B cell (primary cell): ENCODE data around the gene KDM7A. TPM values are rescaled to one million over a fixed set of nuclear protein-coding genes. Genes with fewer than 3 reads are reported as not detected.

ENCODE experiments used
- ATAC-seq: fragments of 200-7000 bp; cut with Tn5 transposase; one replicate; pipeline ENCODE4 v1.10.0; 2021; ENCODE audit warnings: low read depth, mild to moderate bottlenecking, moderate number of reproducible peaks, moderate library complexity
- CTCF ChIA-PET: fragments of 350-600 bp; sonication (Branson Sonifier 250); formaldehyde crosslinking; loops from one replicate; lab custom pipeline; 2021; ENCODE audit warnings: antibody characterized with exemption, inconsistent platforms; lab: Charles Lee
- POLR2A ChIA-PET: fragments of 350-600 bp; sonication (Branson Sonifier 250); formaldehyde crosslinking; loops from one replicate; lab custom pipeline; 2021; ENCODE audit warnings: antibody characterized with exemption; lab: Charles Lee
- DNase-seq: peaks from one replicate; pipeline ENCODE4 v3.0.0; 2013
- H2AFZ ChIP-seq: 2 replicates; pipeline ENCODE4 v1.6.1; 2012; ENCODE audit warnings: mild to moderate bottlenecking, low read depth, low read length; ENCODE audit not compliant: insufficient read depth, poor library complexity, severe bottlenecking
- H3K27ac ChIP-seq, 2 donors: 1 replicate in 1 of 2; 2 replicates in 1 of 2; pipeline ENCODE4 v1.5.1; 2012 to 2013; ENCODE audit warnings: low read length in 2 of 2, mild to moderate bottlenecking in 2 of 2, moderate library complexity in 1 of 2
- H3K27me3 ChIP-seq, 4 experiments: fragments of 200-600 bp in 1 of 4; sonication (generic) in 1 of 4; replicated peaks in 1 of 4; 1 replicate in 2 of 4; 2 replicates in 2 of 4; pipeline versions ENCODE4 v1.6.1 to v1.7.0; 2013 to 2016; ENCODE audit warnings: low read length in 3 of 4, mild to moderate bottlenecking in 2 of 4, mixed read lengths in 1 of 4, moderate library complexity in 1 of 4; ENCODE audit not compliant: insufficient read depth in 4 of 4, control insufficient read depth in 3 of 4; ENCODE audit errors: control extremely low read depth in 1 of 4
- H3K36me3 ChIP-seq, 2 experiments: replicated peaks in 1 of 2; 1 replicate in 1 of 2; 2 replicates in 1 of 2; pipeline versions ENCODE4 v1.6.1 to v1.7.1; 2013; ENCODE audit warnings: low read length in 1 of 2; ENCODE audit not compliant: insufficient read depth in 2 of 2, control insufficient read depth in 1 of 2; ENCODE audit errors: control extremely low read depth in 1 of 2, extremely low read depth in 1 of 2
- H3K4me1 ChIP-seq, 2 donors: fragments of 200-600 bp in 1 of 2; sonication (generic) in 1 of 2; 1 replicate in 1 of 2; 2 replicates in 1 of 2; pipeline versions ENCODE4 v1.5.1 to v1.6.1; 2013 to 2017; ENCODE audit warnings: low read length in 2 of 2; ENCODE audit not compliant: control insufficient read depth in 2 of 2, insufficient read depth in 2 of 2
- H3K4me2 ChIP-seq: replicated peaks from 2 replicates; pipeline ENCODE3; 2012; ENCODE audit warnings: mild to moderate bottlenecking, low read depth, low read length; ENCODE audit not compliant: poor library complexity, severe bottlenecking
- H3K4me3 ChIP-seq, 5 experiments: fragments of 200-600 bp in 1 of 5; sonication (generic) in 1 of 5; 1 replicate in 3 of 5; 2 replicates in 2 of 5; pipeline versions ENCODE4 v1.5.1 to v1.7.0; 2011 to 2016; ENCODE audit warnings: low read length in 4 of 5, mild to moderate bottlenecking in 4 of 5, low read depth in 2 of 5, control low read depth in 1 of 5, moderate library complexity in 1 of 5; ENCODE audit not compliant: insufficient read depth in 1 of 5; ENCODE audit errors: control extremely low read depth in 1 of 5, extremely low read depth in 1 of 5
- H3K79me2 ChIP-seq: fragments of 200-600 bp; sonication (generic); one replicate; pipeline ENCODE4 v1.6.0; 2016; ENCODE audit warnings: low read length; ENCODE audit not compliant: control insufficient read depth, insufficient read depth
- H3K9ac ChIP-seq: fragments of 200-600 bp; sonication (generic); 2 replicates; pipeline ENCODE4 v1.6.1; 2017; ENCODE audit warnings: mild to moderate bottlenecking, low read length, moderate library complexity
- H3K9me3 ChIP-seq, 3 donors: one replicate each; pipeline versions ENCODE4 v1.6.1 to v1.7.1; 2013; ENCODE audit warnings: low read length in 2 of 3; ENCODE audit not compliant: control insufficient read depth in 2 of 3, insufficient read depth in 1 of 3; ENCODE audit errors: control extremely low read depth in 1 of 3
- H4K20me1 ChIP-seq: 2 replicates; pipeline ENCODE4 v1.6.0; 2012; ENCODE audit warnings: mild to moderate bottlenecking, low read length; ENCODE audit not compliant: insufficient read depth, control insufficient read depth, poor library complexity, severe bottlenecking
- H3K27ac Mint-ChIP-seq: one replicate; pipeline ENCODE4 v1.8.0; 2021; ENCODE audit warnings: mixed read lengths
- H3K27me3 Mint-ChIP-seq: one replicate; pipeline ENCODE4 v1.8.0; 2021; ENCODE audit warnings: mixed read lengths
- H3K4me1 Mint-ChIP-seq: one replicate; pipeline ENCODE4 v1.8.0; 2021; ENCODE audit warnings: mixed read lengths
- H3K4me3 Mint-ChIP-seq: one replicate; pipeline ENCODE4 v1.8.0; 2021; ENCODE audit warnings: mixed read lengths
- H3K9me3 Mint-ChIP-seq: one replicate; pipeline ENCODE4 v1.8.0; 2022; ENCODE audit warnings: mixed read lengths; ENCODE audit not compliant: insufficient read depth
- CTCF ChIP-seq: fragments of 200-600 bp; IDR thresholded peaks from one replicate; pipeline ENCODE4 v1.8.0; 2022; ENCODE audit warnings: antibody characterized with exemption, mild to moderate bottlenecking
- EZH2 ChIP-seq: IDR thresholded peaks from 2 replicates; pipeline ENCODE4 v1.6.1; 2012; ENCODE audit warnings: borderline replicate concordance, low read depth, mild to moderate bottlenecking, moderate library complexity, low read length; ENCODE audit not compliant: insufficient read depth, poor library complexity, severe bottlenecking
- WGBS: methylation state at CpG from one replicate; pipeline ENCODE4 v1.1.5; 2013; ENCODE audit warnings: missing lambda C conversion rate; ENCODE audit not compliant: insufficient coverage; 5-methylcytosine and 5-hydroxymethylcytosine counted together
- intact Hi-C: fragments of 100-400 bp; cut with micrococcal nuclease; formaldehyde crosslinking; loops from one replicate; pipeline ENCODE4 v1.10.0; 2022
- polyA plus RNA-seq: library from polyadenylated mRNA; depleted of rRNA; stranded (reverse); fragments of >200 nt; gene quantifications from 2 replicates; pipeline ENCODE4 v1.2.3, GENCODE V29; 2012
- total RNA-seq, 2 donors: library from RNA; stranded (reverse); fragments of 120-200 nt in 1 of 2; gene quantifications; 1 replicate in 1 of 2; 2 replicates in 1 of 2; pipeline versions ENCODE4 v1.2.3 to v1.2.4, GENCODE V29; 2013 to 2022

KDM7A gene
- total and polyA plus RNA-seq, 2 donors (not counting 1 experiment from before 2014, with no cell fraction given) = 16.1 to 50.8 TPM

GRCh38 chr7:140060788-140061606, 115.8 kb downstream of the KDM7A start:
- WGBS = 73% methylated on average over 10 of the region's 11 CpGs

More at GRCh38 chr7:140060788-140061606, 115.8 kb downstream of the KDM7A start:
- Mint-ChIP-seq H3K27ac (peak overlapping the region; percentile 99), H3K27me3 (no peaks in the 10 kb centered on the region), H3K9me3 (peaks cover 4% of the 10 kb centered on the region), H3K4me3 (peak overlapping the region; percentile 98), H3K4me1 (peaks cover 57% of the 10 kb centered on the region)
- TF ChIP-seq EZH2 (no peak), CTCF (no peak)
- Histone ChIP-seq H3K4me3 (peak overlapping the region in 4 of 5 experiments; percentile 67 to 89 (median 85)), H3K79me2 (peaks cover 64% of the 10 kb centered on the region), H3K36me3 (peaks cover 0 to 24% of the 10 kb centered on the region in 2 experiments), H3K4me1 (peaks cover 36 to 38% of the 10 kb centered on the region in 2 donors), H4K20me1 (peaks cover 47% of the 10 kb centered on the region), H3K9ac (peak overlapping the region; percentile 86), H3K27me3 (no peaks in the 10 kb centered on the region), H2AFZ (peak overlapping the region; percentile 94), H3K4me2 (peak overlapping the region; percentile 95), H3K9me3 (peaks cover 0 to 5% (median 3%) of the 10 kb centered on the region in 3 donors), H3K27ac (peak overlapping the region in 1 of 2 donors; percentile 93)
- intact Hi-C loops = loop anchor here (5.0 kb wide), 1 partner anchor 331 kb away; no protein-coding TSS in a partner anchor
- no peak for DNase-seq
- ChIA-PET CTCF (interaction anchor here (0.7 to 1.5 kb wide), 3 partner anchors 20 to 578 kb away, joined by 3 to 6 read pairs (median 3); no protein-coding TSS in a partner anchor), POLR2A (interaction anchor here (1.0 to 1.5 kb wide), 2 partner anchors 24 to 701 kb away, joined by 3 to 7 read pairs; partner anchors contain the start of gene LUC7L2)
- no peak for ATAC-seq
